Fibroblast of lung (primary cell): ENCODE measurements around the gene CHRM1. TPM values are rescaled to one million over a fixed set of nuclear protein-coding genes. Genes with fewer than 3 reads are reported as not detected.
A peak's percentile ranks its signal among the peaks of the same experiment; 100 is the strongest.

Source experiments
- DNase-seq, 2 donors: peaks; one replicate each; pipeline versions ENCODE4 v3.0.0 to v3.0.0-alpha.2; 2010; ENCODE audit warnings: low read depth in 2 of 2
- H2AFZ ChIP-seq: 2 replicates; pipeline ENCODE4 v1.5.1; 2012; ENCODE audit warnings: low read length, control low read depth, inconsistent platforms
- H3K27ac ChIP-seq: 2 replicates; pipeline ENCODE4 v1.5.1; 2011; ENCODE audit warnings: low read length, control low read depth; ENCODE audit not compliant: insufficient read depth
- H3K27me3 ChIP-seq: 2 replicates; pipeline ENCODE4 v1.5.1; 2011; ENCODE audit warnings: mild to moderate bottlenecking, low read length; ENCODE audit not compliant: control insufficient read depth, insufficient read depth
- H3K36me3 ChIP-seq: 2 replicates; pipeline ENCODE4 v1.5.1; 2011; ENCODE audit warnings: low read length; ENCODE audit not compliant: control insufficient read depth, insufficient read depth
- H3K4me1 ChIP-seq: 2 replicates; pipeline ENCODE4 v1.5.1; 2011; ENCODE audit warnings: low read length; ENCODE audit not compliant: control insufficient read depth, insufficient read depth; ENCODE audit errors: extremely low read depth
- H3K4me2 ChIP-seq: 2 replicates; pipeline ENCODE4 v1.5.1; 2011; ENCODE audit warnings: low read length, control low read depth; ENCODE audit not compliant: insufficient read depth; ENCODE audit errors: extremely low read depth
- H3K4me3 ChIP-seq, 4 experiments: fragments of 200-600 bp in 1 of 4; sonication (generic) in 1 of 4; replicated peaks in 1 of 4; 2 replicates each; pipeline ENCODE4 v1.5.1; 2011 to 2016; ENCODE audit warnings: low read length in 4 of 4, low read depth in 3 of 4, mild to moderate bottlenecking in 3 of 4, control low read depth in 2 of 4, inconsistent platforms in 1 of 4, mixed read lengths in 1 of 4; ENCODE audit not compliant: insufficient read depth in 1 of 4; ENCODE audit errors: control extremely low read depth in 1 of 4
- H3K79me2 ChIP-seq: 2 replicates; pipeline ENCODE4 v1.5.1; 2012; ENCODE audit warnings: mild to moderate bottlenecking, low read length, inconsistent platforms; ENCODE audit not compliant: control insufficient read depth, insufficient read depth
- H3K9ac ChIP-seq: 2 replicates; pipeline ENCODE4 v1.5.1; 2011; ENCODE audit warnings: mild to moderate bottlenecking, low read length, control low read depth; ENCODE audit not compliant: insufficient read depth
- H3K9me3 ChIP-seq: 2 replicates; pipeline ENCODE4 v1.5.1; 2012; ENCODE audit warnings: low read depth, low read length; ENCODE audit not compliant: control insufficient read depth, insufficient read depth
- H4K20me1 ChIP-seq: 2 replicates; pipeline ENCODE4 v1.5.1; 2011; ENCODE audit warnings: low read length; ENCODE audit not compliant: control insufficient read depth, insufficient read depth; ENCODE audit errors: extremely low read depth
- CTCF ChIP-seq, 2 donors: IDR thresholded peaks in 1 of 2; conservative IDR thresholded peaks in 1 of 2; 1 replicate in 1 of 2; 2 replicates in 1 of 2; pipeline ENCODE4 v1.5.1; 2011 to 2012; ENCODE audit warnings: low read length in 2 of 2, control low read depth in 1 of 2, inconsistent platforms in 1 of 2, low read depth in 1 of 2, mild to moderate bottlenecking in 1 of 2
- EZH2 ChIP-seq: IDR thresholded peaks from 2 replicates; pipeline ENCODE4 v1.5.1; 2012; ENCODE audit warnings: low read length, control low read depth, mild to moderate bottlenecking; ENCODE audit errors: missing control alignments
- polyA plus RNA-seq, 2 donors: library from polyadenylated mRNA; depleted of rRNA in 1 of 2; stranded (reverse) in 1 of 2; unstranded in 1 of 2; fragments of >200 nt; gene quantifications; 2 replicates each; pipeline ENCODE4 v1.2.1, GENCODE V29; 2011 to 2012; ENCODE audit warnings: missing spikeins in 1 of 2
- total RNA-seq: library from RNA; depleted of rRNA; stranded (reverse); fragments of >200 nt; gene quantifications from 2 replicates; pipeline ENCODE4 v1.2.1, GENCODE V29; 2014

Gene CHRM1
- total and polyA plus RNA-seq, 2 donors (not counting 1 experiment from before 2014, with no cell fraction given), result not detected

- no peak overlapping the region for H2AFZ ChIP-seq
- peak in 1 of 2 donors; percentile 28 for DNase-seq
- peak overlapping the region; percentile 100 for H3K27ac ChIP-seq
- H3K79me2 ChIP-seq, result peaks cover 59% of the 10 kb centered on the region
- peak overlapping the region; percentile 98 to 100 (median 99) for H3K4me3 ChIP-seq
- H3K9me3 ChIP-seq, result no peaks in the 10 kb centered on the region
- no peaks in the 10 kb centered on the region for H3K27me3 ChIP-seq
- H3K36me3 ChIP-seq, result peaks cover 36% of the 10 kb centered on the region
- TF ChIP-seq CTCF (conservative IDR thresholded peaks at IDR 0.05 in 1 of 2, IDR thresholded peaks at IDR 0.05 in 1 of 2; ENCODE audit: low read depth in 1 of 2, low read length in 2 of 2), result no peak
- H3K4me2 ChIP-seq, result peak overlapping the region; percentile 99
- H3K9ac ChIP-seq, result peak overlapping the region; percentile 55
- peaks cover 2% of the 10 kb centered on the region for H4K20me1 ChIP-seq
- peaks cover 25% of the 10 kb centered on the region for H3K4me1 ChIP-seq
These were observed 38.2 kb downstream of the CHRM1 start for GRCh38 chr11:62882788-62883501.

- Histone ChIP-seq H3K4me1 (peaks cover 25% of the 10 kb centered on the region), H3K27ac (peak overlapping the region; percentile 100), H4K20me1 (peaks cover 2% of the 10 kb centered on the region), H2AFZ (no peak overlapping the region), H3K4me2 (peak overlapping the region; percentile 99), H3K27me3 (no peaks in the 10 kb centered on the region), H3K36me3 (peaks cover 35% of the 10 kb centered on the region), H3K79me2 (peaks cover 59% of the 10 kb centered on the region), H3K4me3 (peak overlapping the region; percentile 98 to 100 (median 99)), H3K9ac (peak overlapping the region; percentile 55), H3K9me3 (no peaks in the 10 kb centered on the region)
- no peak for TF ChIP-seq CTCF (conservative IDR thresholded peaks at IDR 0.05 in 1 of 2, IDR thresholded peaks at IDR 0.05 in 1 of 2; ENCODE audit: low read depth in 1 of 2, low read length in 2 of 2)
- no peak for TF ChIP-seq EZH2
- no peak for DNase-seq
These were observed 38.8 kb downstream of the CHRM1 start for GRCh38 chr11:62882431-62882749.

GRCh38 chr11:62881579-62882430, 39.4 kb downstream of the CHRM1 start:
- H3K4me1 ChIP-seq, result peaks cover 25% of the 10 kb centered on the region
- H3K9ac ChIP-seq, result peak overlapping the region; percentile 100
- TF ChIP-seq EZH2 (no peak), CTCF (conservative IDR thresholded peaks at IDR 0.05 in 1 of 2, IDR thresholded peaks at IDR 0.05 in 1 of 2; ENCODE audit: low read depth in 1 of 2, low read length in 2 of 2) (no peak)
- peaks cover 2% of the 10 kb centered on the region for H4K20me1 ChIP-seq
- no peaks in the 10 kb centered on the region for H3K27me3 ChIP-seq
- peaks cover 55% of the 10 kb centered on the region for H3K79me2 ChIP-seq
- H3K27ac ChIP-seq, result peak overlapping the region; percentile 100
- H3K4me2 ChIP-seq, result peak overlapping the region; percentile 99
- no peaks in the 10 kb centered on the region for H3K9me3 ChIP-seq
- H3K4me3 ChIP-seq, result peak overlapping the region; percentile 99 to 100 (median 99)
- no peak overlapping the region for H2AFZ ChIP-seq
- peaks cover 31% of the 10 kb centered on the region for H3K36me3 ChIP-seq
- peak; percentile 95 to 98 for DNase-seq
